Activated effector memory CD4-positive, alpha-beta T cell treated with anti-CD3 and anti-CD28 coated beads, Interleukin-2, amount 50 U/mL, for 16 hours (primary cell): ENCODE measurements around the gene LTB4R2.

Experiments used
- DNase-seq: peaks from one replicate; pipeline ENCODE4 v3.0.0-alpha.2; 2020

The LTB4R2 gene, protein sequence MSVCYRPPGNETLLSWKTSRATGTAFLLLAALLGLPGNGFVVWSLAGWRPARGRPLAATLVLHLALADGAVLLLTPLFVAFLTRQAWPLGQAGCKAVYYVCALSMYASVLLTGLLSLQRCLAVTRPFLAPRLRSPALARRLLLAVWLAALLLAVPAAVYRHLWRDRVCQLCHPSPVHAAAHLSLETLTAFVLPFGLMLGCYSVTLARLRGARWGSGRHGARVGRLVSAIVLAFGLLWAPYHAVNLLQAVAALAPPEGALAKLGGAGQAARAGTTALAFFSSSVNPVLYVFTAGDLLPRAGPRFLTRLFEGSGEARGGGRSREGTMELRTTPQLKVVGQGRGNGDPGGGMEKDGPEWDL

DNA sequence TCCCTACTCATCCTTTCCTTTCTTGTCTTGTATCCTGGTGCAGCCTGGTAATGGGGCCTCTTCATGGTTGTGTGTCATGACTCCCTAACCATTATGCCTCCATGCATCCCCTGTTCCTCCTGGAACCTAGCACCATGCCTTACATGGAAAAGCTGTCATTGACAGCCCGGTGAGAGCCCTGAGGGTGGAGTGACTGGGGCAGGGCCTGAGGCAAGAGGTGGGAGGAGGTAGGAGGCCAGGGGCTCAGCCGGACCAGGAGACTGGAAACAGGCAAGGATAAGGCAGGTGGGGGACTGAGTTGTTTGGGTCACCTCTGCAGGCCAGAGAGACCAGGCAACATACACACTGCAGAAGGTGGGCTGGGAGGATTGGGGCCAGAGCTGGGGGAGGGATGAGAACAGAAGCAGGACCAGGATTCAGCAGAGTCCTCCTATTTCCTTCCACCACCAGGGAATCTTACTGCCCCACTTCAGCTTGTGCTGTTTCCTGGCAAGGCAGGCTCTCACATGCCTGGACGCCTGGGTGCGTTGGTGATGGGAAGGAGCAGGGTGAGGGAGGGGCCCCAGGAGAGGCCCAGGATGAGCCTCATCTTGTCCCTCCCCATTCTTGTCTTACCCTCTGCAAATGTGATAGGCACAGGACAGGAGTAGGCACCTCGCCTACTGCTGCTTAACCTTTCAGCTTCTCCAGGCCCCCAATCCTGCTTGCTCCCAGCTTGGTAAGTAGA, at the start of gene LTB4R2:
TSS of gene LTB4R2 (plus strand) at position 603 of the 727 bp plus-strand sequence. CDS start 525 bp downstream, outside the sequence.
- no peak for DNase-seq

GRCh38 chr14:24260780-24261157, 49.2 kb upstream of the LTB4R2 start:
- no peak for DNase-seq

- DNase-seq = no peak
These were observed 48.5 kb upstream of the LTB4R2 start for GRCh38 chr14:24261256-24261968.

- DNase-seq = no peak
These were observed 48.0 kb upstream of the LTB4R2 start for GRCh38 chr14:24261969-24262327.

DNA sequence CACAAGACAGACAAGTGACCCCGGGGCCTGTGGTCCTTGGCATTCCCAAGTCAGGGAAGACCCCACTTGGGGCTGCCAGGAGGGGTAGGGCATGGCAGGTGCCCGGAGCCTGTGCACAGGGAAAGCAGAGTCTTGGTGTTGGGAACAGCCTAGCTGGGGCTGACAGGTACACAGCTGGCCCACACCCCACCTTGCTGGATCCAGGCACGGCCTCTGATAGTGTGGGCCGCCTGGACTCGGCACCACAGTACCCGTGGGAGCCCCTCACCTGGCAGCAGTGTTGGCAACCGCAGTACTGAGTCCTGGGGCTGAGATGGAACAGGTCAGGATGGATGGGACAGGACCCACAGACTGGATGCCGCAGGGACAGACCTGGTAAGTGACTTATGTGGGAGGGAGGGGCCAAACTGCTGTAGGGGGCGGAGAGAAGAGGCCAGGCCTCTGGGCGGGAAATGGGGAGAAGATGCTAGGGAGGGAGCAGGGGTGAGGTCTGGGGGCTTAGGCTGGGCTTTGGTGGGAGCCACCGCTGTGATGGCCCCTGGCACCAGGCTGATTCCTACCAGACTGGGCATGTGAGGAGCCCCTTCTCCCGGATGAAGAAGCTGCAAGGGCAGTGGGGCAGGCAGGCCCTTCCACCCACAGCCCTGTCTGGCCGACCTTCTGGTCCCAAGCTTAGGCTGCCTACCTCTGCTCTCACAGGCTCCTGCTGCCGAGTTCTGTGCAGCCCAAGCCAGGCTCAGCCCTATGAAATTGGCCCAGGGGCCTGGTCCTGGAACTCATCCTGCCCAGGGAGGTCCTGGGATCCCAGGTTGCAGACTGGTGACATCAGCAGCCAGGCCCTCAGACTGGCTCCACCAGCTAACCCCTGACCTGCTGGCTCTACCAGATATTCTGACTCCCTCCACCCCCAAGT, 46.9 kb upstream of the LTB4R2 start, which contains the start of gene TGM1:
TSS of gene TGM1 (minus strand) at position 357 of the 913 bp plus-strand sequence. CDS start 825 bp downstream, outside the sequence.
- DNase-seq = no peak

- DNase-seq = no peak
These were observed 46.1 kb upstream of the LTB4R2 start for GRCh38 chr14:24263848-24264247.

DNA sequence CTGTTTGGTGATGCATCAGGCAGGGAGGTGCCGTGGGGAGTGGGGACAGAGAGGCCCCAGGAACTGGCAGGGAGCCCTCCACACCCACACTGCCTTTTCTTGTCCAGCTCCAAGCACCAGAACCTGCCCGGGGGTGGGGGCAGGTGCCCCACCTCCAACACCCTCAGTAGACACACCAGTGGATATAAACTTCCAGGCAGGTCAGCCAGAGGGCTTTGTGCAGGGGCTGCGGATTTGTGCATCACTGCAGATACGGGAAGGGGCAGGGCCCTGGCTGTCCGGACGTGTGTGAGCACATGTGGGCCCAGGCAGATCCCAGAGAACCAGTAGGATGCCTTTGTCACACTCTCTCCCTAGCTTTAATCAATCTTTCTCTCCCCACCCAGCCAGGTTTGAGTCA, 45.6 kb upstream of the LTB4R2 start:
- DNase-seq = no peak

- DNase-seq = no peak
These were observed 43.3 kb upstream of the LTB4R2 start for GRCh38 chr14:24266344-24267244.

- DNase-seq = no peak
These were observed 42.4 kb upstream of the LTB4R2 start for GRCh38 chr14:24267516-24267915.

- no peak for DNase-seq
These were observed 41.7 kb upstream of the LTB4R2 start for GRCh38 chr14:24268225-24268624.

GRCh38 chr14:24269368-24269767, 40.6 kb upstream of the LTB4R2 start:
- DNase-seq = no peak

DNA sequence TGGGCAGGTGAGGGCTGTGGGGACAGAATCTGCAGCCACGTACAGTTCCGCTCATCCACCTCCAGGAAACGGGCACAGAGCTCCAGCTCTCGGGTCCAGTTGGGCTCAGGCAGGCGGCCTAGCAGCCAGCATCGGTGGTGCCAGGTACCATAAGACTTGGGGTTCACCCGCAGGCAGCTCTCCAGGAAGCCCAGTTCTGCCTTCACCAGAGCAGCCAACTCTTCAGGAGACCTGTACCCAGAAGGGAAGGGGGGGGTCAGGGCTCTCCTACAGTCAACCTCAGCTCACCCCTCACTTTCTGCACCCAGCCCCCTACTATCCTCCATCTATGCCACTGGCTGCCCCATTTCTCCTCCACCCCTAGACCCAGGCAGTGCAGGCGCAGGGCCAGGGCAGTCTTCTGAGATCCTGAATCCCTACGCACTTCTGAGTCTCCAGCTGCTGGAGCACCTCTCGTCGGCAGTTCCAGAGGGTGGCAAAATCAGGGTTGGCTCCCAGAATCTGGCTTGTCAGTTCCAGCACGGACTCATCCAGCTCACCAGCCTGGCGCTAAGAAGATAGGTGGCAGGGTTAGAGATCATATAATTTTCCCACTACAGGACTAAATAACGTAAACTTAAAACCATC, 39.9 kb upstream of the LTB4R2 start:
- no peak for DNase-seq

GRCh38 chr14:24270537-24271133, 39.3 kb upstream of the LTB4R2 start:
- no peak for DNase-seq

DNA sequence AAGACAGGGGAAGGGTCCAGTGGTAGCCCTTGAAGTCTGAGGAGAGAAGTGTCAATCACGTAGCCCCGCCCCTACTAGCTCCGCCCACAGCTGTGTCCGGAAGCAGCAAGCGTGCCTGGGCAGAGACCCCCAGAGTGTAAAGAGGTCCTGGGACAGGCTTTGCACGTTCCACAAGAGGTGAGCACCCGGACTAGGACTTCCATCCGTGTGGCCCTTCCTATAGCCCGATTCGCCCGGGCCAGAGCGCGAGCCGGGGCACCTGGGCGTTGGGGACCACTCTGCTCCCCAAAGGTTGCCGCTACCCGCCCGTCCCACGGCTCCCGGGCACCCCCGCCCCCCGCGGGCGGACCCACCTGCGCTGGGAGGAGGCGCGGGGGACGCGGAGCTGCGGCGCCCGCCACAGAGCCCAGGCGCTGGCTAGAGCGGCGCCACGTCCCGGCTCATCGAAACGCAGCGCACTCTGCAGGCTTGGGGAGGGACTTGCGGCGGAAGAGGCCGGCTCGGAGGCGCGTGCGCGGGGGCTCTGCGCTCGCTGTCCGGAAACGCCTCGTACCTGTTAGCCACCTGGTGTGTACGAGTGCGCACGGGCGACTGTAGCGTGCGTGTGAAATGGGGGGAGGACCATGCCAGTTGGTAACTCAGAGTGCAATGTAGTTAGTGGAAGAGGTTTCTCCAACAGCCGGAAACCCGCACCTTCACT, 38.7 kb upstream of the LTB4R2 start, which contains the start of gene RABGGTA:
TSS of gene RABGGTA (minus strand) at position 464 of the 700 bp plus-strand sequence. CDS start 482 bp downstream, outside the sequence.
- DNase-seq = peak; percentile 96

GRCh38 chr14:24271834-24272263, 38.1 kb upstream of the LTB4R2 start:
- no peak for DNase-seq

- no peak for DNase-seq
These were observed 37.5 kb upstream of the LTB4R2 start for GRCh38 chr14:24272467-24272866.

DNA sequence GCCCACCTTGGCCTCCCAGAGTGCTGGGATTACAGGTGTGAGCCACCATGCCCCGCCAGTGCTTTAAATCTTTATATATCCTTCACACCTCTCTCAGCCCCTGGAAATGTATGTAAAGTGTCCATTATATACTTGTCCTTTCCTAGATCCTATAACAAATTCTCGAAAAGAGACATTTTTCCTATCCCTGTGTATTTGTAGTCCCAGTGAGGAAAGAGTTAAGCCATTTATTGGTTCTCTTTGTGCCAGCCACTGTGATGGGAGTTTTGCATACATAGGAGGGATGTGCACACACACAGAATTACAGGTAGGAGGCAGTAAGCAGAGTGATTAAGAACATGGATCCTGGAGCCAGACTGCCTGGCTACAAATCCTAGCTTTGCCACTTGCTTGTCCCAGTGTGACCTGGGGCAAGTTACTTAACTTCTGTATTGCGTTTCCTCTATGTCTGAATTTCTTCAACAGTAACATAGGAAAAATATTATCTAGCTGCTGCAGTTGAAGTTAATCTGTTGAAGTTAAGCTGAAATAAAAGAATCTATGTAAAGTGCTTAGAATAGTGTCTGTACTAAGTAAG, 36.4 kb upstream of the LTB4R2 start:
- no peak for DNase-seq

DNA sequence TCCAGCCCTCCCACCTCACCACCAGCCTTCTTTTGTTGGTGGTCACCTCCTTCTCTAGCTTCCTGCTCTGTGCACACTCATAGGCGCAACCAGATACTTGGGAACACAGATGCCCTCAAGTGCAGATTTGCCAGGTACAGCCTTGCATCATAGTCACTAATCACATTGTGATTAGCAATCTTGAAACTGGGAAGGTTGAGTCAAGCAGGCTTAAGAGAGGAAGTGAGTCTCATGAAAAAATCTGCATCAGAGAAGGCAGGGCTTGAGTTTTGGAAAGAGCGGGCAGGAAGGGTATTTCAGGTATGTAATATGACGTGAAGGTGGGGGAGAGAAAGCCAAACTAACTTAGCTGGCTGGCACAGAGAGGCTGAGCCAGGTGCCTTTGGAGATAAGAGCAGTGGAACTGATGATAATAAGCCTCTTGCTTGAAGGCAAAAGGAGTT, 35.8 kb upstream of the LTB4R2 start:
- peak; percentile 76 for DNase-seq

- no peak for DNase-seq
These were observed 32.9 kb upstream of the LTB4R2 start for GRCh38 chr14:24277071-24277470.
